Epithelial cell of proximal tubule (primary cell): ENCODE data around the gene CLEC17A. TPM values are rescaled to one million over a fixed set of nuclear protein-coding genes. Genes with fewer than 3 reads are reported as not detected.
"Not testable (repeated sequence)": the region's sequence is repeated elsewhere in the genome, so short reads cannot be mapped to it uniquely, and the experiment has no call there.

Experiments used
- DNase-seq: peaks from one replicate; pipeline ENCODE4 v3.0.0-alpha.2; 2011; ENCODE audit warnings: low read depth
- H3K4me3 ChIP-seq: 2 replicates; pipeline ENCODE4 v1.5.1; 2011; ENCODE audit warnings: low read depth, mild to moderate bottlenecking, low read length
- total RNA-seq: library from RNA; depleted of rRNA; stranded (reverse); fragments of >200 nt; gene quantifications from 2 replicates; pipeline ENCODE4 v1.2.3, GENCODE V29; 2015
- TF ChIP-seq, protein P1 (sequence below): conservative IDR thresholded peaks from 2 replicates; pipeline ENCODE4 v1.5.1; 2012; ENCODE audit warnings: low read depth, mild to moderate bottlenecking, low read length

CLEC17A gene
- total RNA-seq, 1 donor from 2014 or later = not detected

GRCh38 chr19:14615623-14616022 is 32.7 kb downstream of the CLEC17A start:
- DNase-seq = no peak
- TF ChIP-seq, protein P1, sequence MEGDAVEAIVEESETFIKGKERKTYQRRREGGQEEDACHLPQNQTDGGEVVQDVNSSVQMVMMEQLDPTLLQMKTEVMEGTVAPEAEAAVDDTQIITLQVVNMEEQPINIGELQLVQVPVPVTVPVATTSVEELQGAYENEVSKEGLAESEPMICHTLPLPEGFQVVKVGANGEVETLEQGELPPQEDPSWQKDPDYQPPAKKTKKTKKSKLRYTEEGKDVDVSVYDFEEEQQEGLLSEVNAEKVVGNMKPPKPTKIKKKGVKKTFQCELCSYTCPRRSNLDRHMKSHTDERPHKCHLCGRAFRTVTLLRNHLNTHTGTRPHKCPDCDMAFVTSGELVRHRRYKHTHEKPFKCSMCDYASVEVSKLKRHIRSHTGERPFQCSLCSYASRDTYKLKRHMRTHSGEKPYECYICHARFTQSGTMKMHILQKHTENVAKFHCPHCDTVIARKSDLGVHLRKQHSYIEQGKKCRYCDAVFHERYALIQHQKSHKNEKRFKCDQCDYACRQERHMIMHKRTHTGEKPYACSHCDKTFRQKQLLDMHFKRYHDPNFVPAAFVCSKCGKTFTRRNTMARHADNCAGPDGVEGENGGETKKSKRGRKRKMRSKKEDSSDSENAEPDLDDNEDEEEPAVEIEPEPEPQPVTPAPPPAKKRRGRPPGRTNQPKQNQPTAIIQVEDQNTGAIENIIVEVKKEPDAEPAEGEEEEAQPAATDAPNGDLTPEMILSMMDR = no peak
- no peak overlapping the region for H3K4me3 ChIP-seq

- TF ChIP-seq, protein P1 = no peak
- DNase-seq = no peak
- H3K4me3 ChIP-seq = no peak overlapping the region
Measured at GRCh38 chr19:14616407-14616806, 33.5 kb downstream of the CLEC17A start.

DNA sequence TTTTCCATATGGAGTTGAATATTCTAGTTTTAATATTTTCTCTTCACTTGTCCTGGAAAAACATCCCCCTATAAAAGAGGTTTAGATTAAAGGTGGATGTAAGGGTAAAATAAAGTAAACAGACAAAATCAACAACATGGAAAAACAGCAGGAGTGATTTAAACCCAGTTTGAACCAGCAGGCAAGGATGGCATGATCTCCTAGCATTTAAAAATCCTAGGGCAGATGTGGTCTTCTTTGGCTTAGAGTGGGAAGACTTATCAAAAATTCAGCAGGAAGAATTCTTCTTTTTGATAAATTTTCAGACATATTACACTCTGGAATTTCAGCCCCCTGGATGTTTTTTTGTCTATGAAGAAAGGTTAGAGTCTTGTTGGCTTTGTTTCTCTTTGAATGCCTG is 36.5 kb downstream of the CLEC17A start:
- TF ChIP-seq, protein P1 = no peak

DNA sequence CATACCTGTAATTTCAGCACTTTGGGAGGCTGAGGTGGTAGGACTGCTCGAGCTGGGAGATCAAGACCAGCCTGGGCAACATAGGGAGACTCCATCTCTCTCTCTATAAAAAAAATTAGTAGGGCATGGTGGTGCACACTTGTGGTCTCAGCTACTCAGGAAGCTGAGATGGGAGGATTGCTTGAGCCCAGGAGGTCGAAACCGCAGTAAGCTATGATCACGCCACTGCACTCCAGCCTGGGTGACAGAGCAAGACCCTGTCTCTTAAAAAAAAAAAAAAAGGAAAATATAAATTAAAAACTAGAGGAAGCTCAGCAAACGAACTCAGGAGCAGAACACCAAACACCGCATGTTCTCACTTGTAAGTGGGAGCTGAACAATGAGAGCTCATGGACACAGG is 41.6 kb downstream of the CLEC17A start:
- H3K4me3 ChIP-seq, DNase-seq: not testable (repeated sequence)

More for the DNA sequence above, 36.5 kb downstream of the CLEC17A start:
- no peak for DNase-seq
- no peak overlapping the region for H3K4me3 ChIP-seq

GRCh38 chr19:14629557-14629956 is 46.7 kb downstream of the CLEC17A start:
- DNase-seq = no peak
- TF ChIP-seq, protein P1 = no peak
- H3K4me3 ChIP-seq = no peak overlapping the region

DNA sequence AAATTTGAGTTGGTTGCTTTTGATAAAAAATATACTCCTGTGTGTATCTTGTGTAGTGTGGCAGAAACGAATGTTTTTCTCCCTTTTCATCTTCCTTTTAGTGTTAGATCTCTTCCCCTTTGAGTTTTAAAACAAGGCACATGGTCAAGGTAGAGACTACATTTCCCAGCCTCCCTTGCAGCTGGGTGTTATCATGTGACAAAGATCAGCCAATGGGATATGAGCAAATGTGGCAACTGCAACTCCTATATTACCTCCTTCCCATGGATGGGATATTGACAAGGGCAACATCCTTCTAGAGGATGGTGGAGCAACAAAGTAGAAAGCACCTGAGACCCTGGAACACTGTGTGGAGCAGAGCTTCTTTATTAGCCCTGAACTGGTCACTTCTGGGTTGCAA is 49.4 kb downstream of the CLEC17A start:
- no peak overlapping the region for H3K4me3 ChIP-seq
- TF ChIP-seq, protein P1 = no peak
- DNase-seq = no peak

- DNase-seq = no peak
- TF ChIP-seq, protein P1 = no peak
- H3K4me3 ChIP-seq = no peak overlapping the region
Measured at GRCh38 chr19:14639536-14640277, 56.8 kb downstream of the CLEC17A start.
